Naive thymus-derived CD4-positive, alpha-beta T cell (primary cell): ENCODE data around the gene MORN5. TPM values are rescaled to one million over a fixed set of nuclear protein-coding genes. Genes with fewer than 3 reads are reported as not detected.

Source experiments
- ATAC-seq: fragments of 150-1000 bp; cut with Tn5 transposase; 2 replicates; pipeline ENCODE4 v1.10.0; 2021; ENCODE audit warnings: mild to moderate bottlenecking, moderate library complexity
- CTCF ChIA-PET: fragments of 350-600 bp; sonication (Branson Sonifier 250); formaldehyde crosslinking; loops from one replicate; lab custom pipeline; 2021; ENCODE audit warnings: antibody characterized with exemption; lab: Charles Lee
- POLR2A ChIA-PET: fragments of 350-600 bp; sonication (Branson Sonifier 250); formaldehyde crosslinking; loops from one replicate; lab custom pipeline; 2021; ENCODE audit warnings: antibody characterized with exemption, inconsistent platforms; lab: Charles Lee
- DNase-seq, 9 donors: peaks; one replicate each; pipeline versions ENCODE4 v3.0.0 to v3.0.0-alpha.2; 2020 to 2022; ENCODE audit warnings: mixed read lengths in 1 of 9
- H3K27ac ChIP-seq: one replicate; pipeline ENCODE4 v1.7.0; 2013; ENCODE audit warnings: mild to moderate bottlenecking, low read depth, low read length, moderate library complexity
- H3K27me3 ChIP-seq, 2 donors: one replicate each; pipeline ENCODE4 v1.7.0; 2013; ENCODE audit warnings: low read length in 2 of 2, mild to moderate bottlenecking in 2 of 2, moderate library complexity in 2 of 2; ENCODE audit not compliant: control insufficient read depth in 2 of 2, insufficient read depth in 2 of 2
- H3K36me3 ChIP-seq, 3 experiments: 1 replicate in 2 of 3; 2 replicates in 1 of 3; pipeline ENCODE4 v1.7.0; 2013; ENCODE audit warnings: low read length in 3 of 3, mild to moderate bottlenecking in 3 of 3, moderate library complexity in 1 of 3; ENCODE audit not compliant: insufficient read depth in 3 of 3, control insufficient read depth in 2 of 3
- H3K4me1 ChIP-seq, 2 donors: one replicate each; pipeline ENCODE4 v1.7.0; 2013; ENCODE audit warnings: low read length in 2 of 2, mild to moderate bottlenecking in 2 of 2, moderate library complexity in 1 of 2; ENCODE audit not compliant: control insufficient read depth in 2 of 2, insufficient read depth in 2 of 2
- H3K4me3 ChIP-seq: 2 replicates; pipeline ENCODE4 v1.7.0; 2013; ENCODE audit warnings: mild to moderate bottlenecking, low read length
- H3K9me3 ChIP-seq, 3 experiments: 1 replicate in 2 of 3; 2 replicates in 1 of 3; pipeline ENCODE4 v1.7.0; 2013; ENCODE audit warnings: low read length in 3 of 3; ENCODE audit not compliant: control insufficient read depth in 2 of 3
- H3K27ac Mint-ChIP-seq, 9 donors: one replicate each; pipeline ENCODE4 v1.8.0; 2020 to 2022; ENCODE audit warnings: mixed read lengths in 9 of 9, mild to moderate bottlenecking in 8 of 9, moderate library complexity in 5 of 9, inconsistent platforms in 2 of 9
- H3K27me3 Mint-ChIP-seq, 5 donors: one replicate each; pipeline ENCODE4 v1.8.0; 2021 to 2022; ENCODE audit warnings: mixed read lengths in 5 of 5, mild to moderate bottlenecking in 1 of 5
- H3K36me3 Mint-ChIP-seq, 5 donors: one replicate each; pipeline ENCODE4 v1.8.0; 2020 to 2022; ENCODE audit warnings: mixed read lengths in 5 of 5, mild to moderate bottlenecking in 3 of 5, inconsistent platforms in 1 of 5
- H3K4me1 Mint-ChIP-seq, 7 donors: one replicate each; pipeline ENCODE4 v1.8.0; 2020 to 2022; ENCODE audit warnings: mixed read lengths in 7 of 7, mild to moderate bottlenecking in 3 of 7, inconsistent platforms in 1 of 7
- H3K4me3 Mint-ChIP-seq, 10 donors: one replicate each; pipeline ENCODE4 v1.8.0; 2020 to 2022; ENCODE audit warnings: mild to moderate bottlenecking in 10 of 10, mixed read lengths in 10 of 10, moderate library complexity in 6 of 10, inconsistent platforms in 2 of 10
- H3K9me3 Mint-ChIP-seq, 11 donors: one replicate each; pipeline ENCODE4 v1.8.0; 2020 to 2022; ENCODE audit warnings: mixed read lengths in 11 of 11, mild to moderate bottlenecking in 4 of 11, inconsistent platforms in 1 of 11, moderate library complexity in 1 of 11
- intact Hi-C, 2 donors: fragments of 100-400 bp; cut with micrococcal nuclease; formaldehyde crosslinking; loops; one replicate each; pipeline ENCODE4 v1.15.1; 2023
- polyA plus RNA-seq, 2 donors: library from polyadenylated mRNA; unstranded; fragments of 300-500 nt; fragmentation: Illumina TruSeq; gene quantifications; one replicate each; pipeline ENCODE4 v1.2.3, GENCODE V29; 2021
- total RNA-seq, 6 experiments: library from RNA in 5 of 6; stranded (reverse) in 5 of 6; gene quantifications; 1 replicate in 5 of 6; 2 replicates in 1 of 6; pipeline ENCODE4 v1.2.3 and lab custom pipeline; 2021 to 2026

MORN5 gene
- total and polyA plus RNA-seq, 7 experiments from 2014 or later, result not detected

DNA sequence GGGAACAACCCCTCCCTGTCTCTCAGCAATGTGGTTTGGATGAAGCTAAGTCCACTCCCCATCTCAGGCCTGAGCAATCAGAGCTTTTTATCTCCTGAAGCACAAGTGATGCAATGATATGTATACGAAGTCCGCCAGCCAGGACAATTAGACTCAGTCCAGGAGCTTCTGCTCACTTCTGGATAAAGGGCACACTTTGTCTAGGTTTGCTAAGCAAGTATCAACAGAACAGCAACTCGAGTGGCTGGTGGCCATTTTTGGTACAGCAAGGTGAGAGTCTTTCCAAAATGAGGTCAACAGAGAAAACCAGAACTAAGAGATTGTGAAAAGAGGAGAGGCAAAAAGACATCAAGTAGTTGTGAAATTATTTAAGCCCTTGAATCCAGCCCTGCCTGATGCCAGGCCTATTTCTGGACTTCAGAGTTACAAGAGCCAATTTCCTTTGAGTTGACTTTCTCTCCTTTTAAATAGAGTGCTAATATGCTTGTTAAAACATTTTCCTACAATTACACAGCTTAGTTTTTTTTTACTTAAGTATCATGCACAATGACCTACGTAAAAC is 8.4 kb upstream of the MORN5 start:
- no peak overlapping the region for H3K27ac ChIP-seq
- no peaks in the 10 kb centered on the region for H3K4me1 ChIP-seq
- no peak overlapping the region for H3K4me3 ChIP-seq
- no peaks in the 10 kb centered on the region for H3K27me3 ChIP-seq
- POLR2A ChIA-PET, result no interaction called here
- peaks cover 0 to 43% (median 0%) of the 10 kb centered on the region in 3 experiments for H3K36me3 ChIP-seq
- intact Hi-C loops, result no loop called here
- no peak for DNase-seq
- CTCF ChIA-PET, result no interaction called here
- Mint-ChIP-seq H3K27ac (no peak overlapping the region), H3K4me3 (no peak overlapping the region), H3K36me3 (peaks cover 4 to 26% (median 11%) of the 10 kb centered on the region in 5 donors), H3K9me3 (no peaks in the 10 kb centered on the region), H3K27me3 (no peaks in the 10 kb centered on the region), H3K4me1 (peaks cover 4 to 31% (median 21%) of the 10 kb centered on the region in 7 donors)
- no peak for ATAC-seq
- no peaks in the 10 kb centered on the region for H3K9me3 ChIP-seq

DNA sequence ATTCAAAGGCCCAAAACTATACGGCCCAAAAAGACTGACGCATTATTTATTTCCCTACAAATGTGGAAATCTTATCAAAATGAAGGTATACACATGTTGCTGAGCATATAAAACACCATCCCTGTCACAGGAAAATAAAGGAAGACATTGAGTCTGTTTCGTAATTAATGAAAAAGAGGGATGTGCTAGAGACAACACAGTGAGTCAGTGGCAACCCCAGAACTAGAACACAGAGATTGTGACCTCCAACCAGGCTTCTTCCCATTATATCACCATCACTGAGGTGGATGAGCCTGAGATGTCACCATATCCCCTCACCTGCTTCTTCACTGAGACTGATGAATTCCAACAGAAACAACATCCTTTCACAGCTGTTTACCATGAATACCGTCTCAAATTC is 3.9 kb upstream of the MORN5 start:
- DNase-seq, result no peak
- peaks cover 7% of the 10 kb centered on the region in 2 donors for H3K4me1 ChIP-seq
- H3K9me3 ChIP-seq, result no peaks in the 10 kb centered on the region
- H3K36me3 ChIP-seq, result peaks cover 0 to 18% (median 0%) of the 10 kb centered on the region in 3 experiments
- POLR2A ChIA-PET, result no interaction called here
- no peak overlapping the region for H3K27ac ChIP-seq
- Mint-ChIP-seq H3K4me1 (peaks cover 24 to 66% (median 58%) of the 10 kb centered on the region in 7 donors), H3K27ac (peak overlapping the region in 1 of 9 donors; percentile 13), H3K27me3 (peaks cover 0 to 7% (median 0%) of the 10 kb centered on the region in 5 donors), H3K4me3 (peak overlapping the region in 1 of 10 donors; percentile 20), H3K9me3 (peaks cover 0 to 5% (median 0%) of the 10 kb centered on the region in 11 donors), H3K36me3 (peaks cover 4 to 8% (median 5%) of the 10 kb centered on the region in 5 donors)
- no peaks in the 10 kb centered on the region for H3K27me3 ChIP-seq
- no peak for ATAC-seq
- H3K4me3 ChIP-seq, result no peak overlapping the region
- intact Hi-C loops, result loop anchor here in 1 of 2 donors (5.0 kb wide), 2 partner anchors 672 to 752 kb away; partner anchors contain the start of genes PDCL and RC3H2
- CTCF ChIA-PET, result no interaction called here

DNA sequence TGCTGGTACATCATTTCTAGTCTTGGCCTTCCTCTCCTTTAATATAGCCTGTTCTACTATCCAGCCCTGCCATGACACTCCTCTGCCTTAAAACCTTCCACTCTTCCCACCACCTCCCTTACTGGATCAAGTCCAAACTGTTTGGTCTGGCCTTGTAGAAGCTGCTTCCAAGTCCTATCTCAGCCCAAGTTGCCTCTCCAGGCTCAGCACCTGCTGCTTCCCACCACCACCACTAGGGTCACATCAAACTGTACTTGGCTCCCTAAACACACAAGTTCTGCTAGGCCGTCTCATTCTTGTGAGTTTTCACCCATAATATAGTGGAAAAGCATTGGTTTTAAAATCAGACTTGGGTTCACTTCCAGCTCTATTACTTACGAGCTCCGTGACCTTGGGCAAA is 1.5 kb upstream of the MORN5 start:
- intact Hi-C loops, result loop anchor here (2.0 to 5.0 kb wide), 4 partner anchors 57 to 749 kb away; partner anchors contain the start of genes PDCL (in 1 of the 2), RC3H2 (in 1 of the 2) and TTLL11 (in 1 of the 2)
- peaks cover 0 to 17% (median 6%) of the 10 kb centered on the region in 11 donors for H3K9me3 Mint-ChIP-seq
- H3K27me3 Mint-ChIP-seq, result peaks cover 5 to 22% (median 9%) of the 10 kb centered on the region in 5 donors
- peaks cover 24 to 60% (median 56%) of the 10 kb centered on the region in 7 donors for H3K4me1 Mint-ChIP-seq
- H3K27ac Mint-ChIP-seq, result peak overlapping the region in 4 of 9 donors; percentile 16 to 68 (median 40)
- Histone ChIP-seq H3K36me3 (peaks cover 0 to 5% (median 0%) of the 10 kb centered on the region in 3 experiments), H3K9me3 (no peaks in the 10 kb centered on the region), H3K4me3 (no peak overlapping the region), H3K4me1 (peaks cover 7% of the 10 kb centered on the region in 2 donors), H3K27me3 (no peaks in the 10 kb centered on the region), H3K27ac (no peak overlapping the region)
- ChIA-PET POLR2A (no interaction called here), CTCF (interaction anchor here (0.6 to 2.8 kb wide), 2 partner anchors 59 to 703 kb away, joined by 4 to 7 read pairs; no protein-coding TSS in a partner anchor)
- peaks cover 0 to 9% (median 5%) of the 10 kb centered on the region in 5 donors for H3K36me3 Mint-ChIP-seq
- H3K4me3 Mint-ChIP-seq, result peak overlapping the region; percentile 14 to 99 (median 56)
- ATAC-seq, result no peak
- DNase-seq, result peak in 3 of 9 donors; percentile 8 to 27 (median 16)

DNA sequence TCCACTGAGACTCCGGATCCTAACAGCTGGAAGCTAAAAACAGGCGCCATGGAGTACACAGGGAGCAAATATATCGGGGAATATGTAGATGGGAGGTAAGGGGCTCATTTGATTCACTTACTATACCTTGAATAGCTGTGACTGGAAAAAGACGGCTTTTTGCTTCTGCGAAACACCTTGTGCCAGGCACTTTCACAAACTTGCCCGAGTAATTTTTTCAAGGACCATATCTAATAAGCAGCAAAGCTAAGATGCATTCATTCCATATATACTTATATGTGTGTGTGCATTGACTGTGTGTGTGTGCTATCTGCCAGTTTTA is 178 bp downstream of the MORN5 start:
- ChIA-PET CTCF (interaction anchor here (1.3 to 2.8 kb wide), 2 partner anchors 15 to 61 kb away, joined by 5 to 7 read pairs; no protein-coding TSS in a partner anchor), POLR2A (interaction anchor here (0.7 to 1.4 kb wide), 3 partner anchors 10 to 104 kb away, joined by 3 to 5 read pairs (median 3); partner anchors contain the start of genes MRRF and RBM18)
- DNase-seq, result no peak
- no peak for ATAC-seq
- Histone ChIP-seq H3K9me3 (no peaks in the 10 kb centered on the region), H3K4me1 (peaks cover 7% of the 10 kb centered on the region in 2 donors), H3K27ac (peak overlapping the region; percentile 88), H3K27me3 (no peaks in the 10 kb centered on the region), H3K36me3 (peaks cover 0 to 5% (median 0%) of the 10 kb centered on the region in 3 experiments), H3K4me3 (peak overlapping the region; percentile 74)
- peaks cover 0 to 17% (median 6%) of the 10 kb centered on the region in 11 donors for H3K9me3 Mint-ChIP-seq
- peak overlapping the region; percentile 94 to 100 (median 99) for H3K4me3 Mint-ChIP-seq
- H3K36me3 Mint-ChIP-seq, result peaks cover 0 to 9% (median 5%) of the 10 kb centered on the region in 5 donors
- peaks cover 8 to 30% (median 21%) of the 10 kb centered on the region in 5 donors for H3K27me3 Mint-ChIP-seq
- intact Hi-C loops, result loop anchor here (1.0 to 5.0 kb wide), 7 partner anchors 55 to 747 kb away; partner anchors contain the start of genes TTLL11 (in 2 of the 2), MRRF (in 1 of the 2), PDCL (in 1 of the 2) and RBM18 (in 1 of the 2)
- peak overlapping the region; percentile 90 to 99 (median 96) for H3K27ac Mint-ChIP-seq
- peaks cover 20 to 47% (median 43%) of the 10 kb centered on the region in 7 donors for H3K4me1 Mint-ChIP-seq

DNA sequence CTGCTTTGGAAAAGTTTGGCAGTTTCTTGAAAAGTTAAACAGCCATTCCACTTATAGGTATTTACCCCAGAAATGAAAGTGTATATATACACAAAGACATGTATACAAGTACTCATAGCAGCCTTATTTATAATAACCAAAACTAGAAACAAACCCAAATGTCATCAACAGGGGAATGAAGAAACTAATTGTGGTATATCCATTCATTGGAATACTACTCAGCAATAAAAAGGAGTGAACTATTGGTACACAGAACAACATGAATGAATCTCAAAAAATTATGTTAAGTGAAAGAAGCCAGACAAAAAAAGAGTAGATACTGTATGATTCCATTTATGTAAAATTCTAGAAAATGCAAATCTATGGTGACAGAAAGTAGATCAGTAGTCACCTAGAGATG is 2.7 kb downstream of the MORN5 start:
- Mint-ChIP-seq H3K36me3 (peaks cover 0 to 12% (median 5%) of the 10 kb centered on the region in 5 donors), H3K4me1 (peaks cover 6 to 29% (median 25%) of the 10 kb centered on the region in 7 donors), H3K27me3 (peaks cover 8 to 38% (median 25%) of the 10 kb centered on the region in 5 donors), H3K27ac (no peak overlapping the region), H3K9me3 (peaks cover 0 to 17% (median 6%) of the 10 kb centered on the region in 11 donors), H3K4me3 (no peak overlapping the region)
- Histone ChIP-seq H3K4me3 (no peak overlapping the region), H3K27me3 (no peaks in the 10 kb centered on the region), H3K27ac (no peak overlapping the region), H3K9me3 (no peaks in the 10 kb centered on the region), H3K36me3 (peaks cover 0 to 5% (median 0%) of the 10 kb centered on the region in 3 experiments), H3K4me1 (peaks cover 7% of the 10 kb centered on the region in 2 donors)
- CTCF ChIA-PET, result no interaction called here
- no peak for DNase-seq
- no peak for ATAC-seq
- intact Hi-C loops, result no loop called here
- POLR2A ChIA-PET, result no interaction called here

DNA sequence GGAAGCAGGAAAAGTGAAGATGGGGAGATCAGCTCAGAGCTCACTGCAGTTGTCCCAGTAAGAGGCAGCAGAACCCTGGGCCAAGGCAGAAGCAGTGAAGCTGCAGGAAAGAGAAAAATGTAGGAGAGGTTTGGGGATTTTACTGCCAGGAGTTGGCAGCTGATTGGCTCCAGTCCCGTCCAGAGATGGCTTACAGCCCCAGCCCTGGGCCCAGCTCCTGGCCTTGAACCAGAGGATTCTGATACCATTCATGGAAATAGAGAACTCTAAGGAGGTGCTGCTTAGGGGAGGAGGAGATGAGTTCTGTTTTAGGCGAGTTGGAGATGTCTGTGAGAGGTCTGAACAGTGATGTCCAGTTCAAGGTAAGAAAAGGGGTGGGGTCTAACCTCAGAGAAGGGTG is 4.6 kb downstream of the MORN5 start:
- ChIA-PET CTCF (no interaction called here), POLR2A (no interaction called here)
- H3K36me3 Mint-ChIP-seq, result peaks cover 0 to 14% (median 5%) of the 10 kb centered on the region in 5 donors
- H3K4me3 Mint-ChIP-seq, result no peak overlapping the region
- intact Hi-C loops, result no loop called here
- no peaks in the 10 kb centered on the region for H3K9me3 ChIP-seq
- H3K4me3 ChIP-seq, result no peak overlapping the region
- peaks cover 0 to 2% (median 0%) of the 10 kb centered on the region in 3 experiments for H3K36me3 ChIP-seq
- no peaks in the 10 kb centered on the region for H3K27me3 ChIP-seq
- no peak for ATAC-seq
- peaks cover 0 to 12% (median 9%) of the 10 kb centered on the region in 7 donors for H3K4me1 Mint-ChIP-seq
- peaks cover 0 to 17% (median 6%) of the 10 kb centered on the region in 11 donors for H3K9me3 Mint-ChIP-seq
- H3K27me3 Mint-ChIP-seq, result peaks cover 20 to 44% (median 38%) of the 10 kb centered on the region in 5 donors
- no peak overlapping the region for H3K27ac Mint-ChIP-seq
- no peaks in the 10 kb centered on the region for H3K4me1 ChIP-seq
- DNase-seq, result no peak
- H3K27ac ChIP-seq, result no peak overlapping the region
